Glutamatergic neuron (in vitro differentiated cells): ENCODE data around the gene FAIM. TPM values are rescaled to one million over a fixed set of nuclear protein-coding genes. Genes with fewer than 3 reads are reported as not detected.
"Not testable (repeated sequence)": the region's sequence is repeated elsewhere in the genome, so short reads cannot be mapped to it uniquely, and the experiment has no call there.

Experiments used
- DNase-seq: peaks from one replicate; pipeline ENCODE4 v3.0.0; 2022
- H3K27ac Mint-ChIP-seq: one replicate; pipeline ENCODE4 v1.8.0; 2020; ENCODE audit warnings: mild to moderate bottlenecking, mixed read lengths, inconsistent platforms; ENCODE audit not compliant: unreplicated experiment
- H3K27me3 Mint-ChIP-seq: one replicate; pipeline ENCODE4 v1.8.0; 2020; ENCODE audit warnings: mild to moderate bottlenecking, moderate library complexity, mixed read lengths, inconsistent platforms; ENCODE audit not compliant: unreplicated experiment
- H3K36me3 Mint-ChIP-seq: one replicate; pipeline ENCODE4 v1.8.0; 2020; ENCODE audit warnings: mild to moderate bottlenecking, mixed read lengths, inconsistent platforms; ENCODE audit not compliant: unreplicated experiment
- H3K4me1 Mint-ChIP-seq: one replicate; pipeline ENCODE4 v1.8.0; 2020; ENCODE audit warnings: mild to moderate bottlenecking, low read depth, mixed read lengths, inconsistent platforms; ENCODE audit not compliant: unreplicated experiment
- H3K4me3 Mint-ChIP-seq: one replicate; pipeline ENCODE4 v1.8.0; 2020; ENCODE audit warnings: mild to moderate bottlenecking, mixed read lengths, inconsistent platforms; ENCODE audit not compliant: unreplicated experiment
- H3K9me3 Mint-ChIP-seq: one replicate; pipeline ENCODE4 v1.8.0; 2020; ENCODE audit warnings: mild to moderate bottlenecking, moderate library complexity, mixed read lengths, inconsistent platforms; ENCODE audit not compliant: unreplicated experiment
- total RNA-seq: library from RNA; stranded (reverse); fragmentation: NEBNext Ultra II Directional; extraction: Animal tissue kit (Norgen Biotek cat#: 25700); gene quantifications from one replicate; pipeline ENCODE4 v1.2.1, GENCODE V29; 2021; ENCODE audit not compliant: unreplicated experiment
- TF ChIP-seq, protein P1 (sequence below): fragments of 200-600 bp; sonication (generic); IDR thresholded peaks from one replicate; pipeline ENCODE4 v1.5.0; 2021; ENCODE audit not compliant: partially characterized antibody, unreplicated experiment

Gene FAIM
- total RNA-seq, 1 donor from 2014 or later = 14.7 TPM

DNA sequence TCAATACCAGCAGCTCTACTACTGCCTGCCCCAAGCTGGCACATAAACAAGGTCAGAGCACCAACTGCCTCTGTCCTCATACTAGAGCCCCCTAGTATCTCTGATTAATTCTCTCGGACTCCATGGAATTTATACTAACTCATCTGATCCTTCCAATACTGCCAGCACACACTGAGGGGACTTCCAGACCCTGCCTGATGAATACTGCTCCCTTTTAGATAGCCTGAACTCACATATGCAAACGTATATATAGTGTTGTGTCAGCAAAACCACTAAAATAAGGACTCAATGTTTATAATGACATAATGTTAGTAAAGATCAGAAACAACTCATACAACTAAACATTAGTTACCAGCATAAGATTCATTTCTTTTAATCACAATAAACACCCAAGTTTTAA lies 39.5 kb upstream of the FAIM start:
- no peak overlapping the region for H3K27ac Mint-ChIP-seq
- TF ChIP-seq, protein P1, sequence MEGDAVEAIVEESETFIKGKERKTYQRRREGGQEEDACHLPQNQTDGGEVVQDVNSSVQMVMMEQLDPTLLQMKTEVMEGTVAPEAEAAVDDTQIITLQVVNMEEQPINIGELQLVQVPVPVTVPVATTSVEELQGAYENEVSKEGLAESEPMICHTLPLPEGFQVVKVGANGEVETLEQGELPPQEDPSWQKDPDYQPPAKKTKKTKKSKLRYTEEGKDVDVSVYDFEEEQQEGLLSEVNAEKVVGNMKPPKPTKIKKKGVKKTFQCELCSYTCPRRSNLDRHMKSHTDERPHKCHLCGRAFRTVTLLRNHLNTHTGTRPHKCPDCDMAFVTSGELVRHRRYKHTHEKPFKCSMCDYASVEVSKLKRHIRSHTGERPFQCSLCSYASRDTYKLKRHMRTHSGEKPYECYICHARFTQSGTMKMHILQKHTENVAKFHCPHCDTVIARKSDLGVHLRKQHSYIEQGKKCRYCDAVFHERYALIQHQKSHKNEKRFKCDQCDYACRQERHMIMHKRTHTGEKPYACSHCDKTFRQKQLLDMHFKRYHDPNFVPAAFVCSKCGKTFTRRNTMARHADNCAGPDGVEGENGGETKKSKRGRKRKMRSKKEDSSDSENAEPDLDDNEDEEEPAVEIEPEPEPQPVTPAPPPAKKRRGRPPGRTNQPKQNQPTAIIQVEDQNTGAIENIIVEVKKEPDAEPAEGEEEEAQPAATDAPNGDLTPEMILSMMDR = no peak
- peaks cover 2% of the 10 kb centered on the region for H3K9me3 Mint-ChIP-seq
- H3K36me3 Mint-ChIP-seq = peaks cover 11% of the 10 kb centered on the region
- H3K27me3 Mint-ChIP-seq = no peaks in the 10 kb centered on the region
- H3K4me1 Mint-ChIP-seq = no peaks in the 10 kb centered on the region
- DNase-seq = no peak
- H3K4me3 Mint-ChIP-seq = no peak overlapping the region

DNA sequence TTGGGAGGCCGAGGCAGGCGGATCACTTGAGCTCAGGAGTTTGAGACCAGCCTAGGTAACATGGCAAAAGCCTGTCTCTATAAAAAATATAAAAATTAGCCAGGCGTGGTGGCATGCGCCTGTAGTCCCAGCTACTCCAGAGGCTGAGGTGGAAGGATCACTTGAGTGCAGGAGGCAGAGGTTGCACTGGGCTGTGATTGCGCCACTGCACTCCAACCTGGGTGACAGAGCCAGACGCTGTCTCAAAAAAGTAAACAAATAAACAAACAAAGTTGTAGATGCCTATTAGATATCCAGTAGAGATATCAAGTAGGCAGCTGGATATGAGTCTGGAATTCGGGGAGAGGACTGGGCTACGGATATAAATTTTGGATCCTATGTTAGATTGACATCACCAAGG lies 38.9 kb upstream of the FAIM start:
- DNase-seq, H3K27ac Mint-ChIP-seq, H3K9me3 Mint-ChIP-seq, H3K4me3 Mint-ChIP-seq, H3K4me1 Mint-ChIP-seq, H3K27me3 Mint-ChIP-seq: not testable (repeated sequence)
- H3K36me3 Mint-ChIP-seq = peaks cover 11% of the 10 kb centered on the region

DNA sequence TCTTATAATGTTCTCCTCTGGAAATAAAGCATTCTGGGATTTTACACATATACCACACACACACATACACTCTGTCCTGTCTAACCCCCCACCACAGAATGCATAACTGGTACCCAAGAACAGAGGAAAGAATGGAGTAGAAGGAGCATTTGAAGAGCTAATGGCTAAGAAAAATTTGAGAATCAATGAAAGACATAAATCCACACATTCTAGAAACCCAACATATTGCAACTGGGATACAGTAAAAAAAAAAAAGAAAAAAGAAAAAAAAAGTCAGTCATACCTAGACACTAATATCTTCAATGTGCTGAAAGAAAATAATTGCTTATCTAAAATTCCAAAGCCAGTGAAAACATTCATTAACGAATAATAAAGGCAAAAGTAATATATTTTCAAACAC lies 35.4 kb upstream of the FAIM start:
- Mint-ChIP-seq H3K9me3 (peaks cover 5% of the 10 kb centered on the region), H3K27me3 (no peaks in the 10 kb centered on the region), H3K36me3 (peaks cover 22% of the 10 kb centered on the region), H3K4me1 (no peaks in the 10 kb centered on the region), H3K4me3 (no peak overlapping the region), H3K27ac (no peak overlapping the region)
- TF ChIP-seq, protein P1 = no peak
- DNase-seq = no peak

DNA sequence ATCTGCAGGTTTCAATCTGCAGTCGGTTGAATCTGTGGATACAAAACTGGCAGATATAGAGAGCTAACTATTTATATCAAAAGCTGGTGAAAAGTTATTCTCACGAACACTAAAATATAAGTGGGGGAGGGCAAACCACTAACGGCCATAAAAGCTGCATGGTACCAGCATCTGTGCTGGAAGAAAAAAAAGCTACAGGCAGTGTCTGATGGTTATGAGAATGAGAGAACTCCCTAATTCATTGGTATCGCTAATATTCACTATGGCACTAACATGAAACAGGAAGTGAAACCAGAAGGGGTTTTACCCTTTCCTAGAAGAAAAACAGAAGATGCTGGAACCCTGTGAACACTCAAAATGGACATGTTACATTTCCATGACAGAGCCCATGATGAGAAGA lies 30.4 kb upstream of the FAIM start:
- DNase-seq = no peak
- no peaks in the 10 kb centered on the region for H3K27me3 Mint-ChIP-seq
- TF ChIP-seq, protein P1 = no peak
- peaks cover 5% of the 10 kb centered on the region for H3K9me3 Mint-ChIP-seq
- H3K4me1 Mint-ChIP-seq = peaks cover 4% of the 10 kb centered on the region
- H3K36me3 Mint-ChIP-seq = peaks cover 19% of the 10 kb centered on the region
- no peak overlapping the region for H3K27ac Mint-ChIP-seq
- H3K4me3 Mint-ChIP-seq = no peak overlapping the region

DNA sequence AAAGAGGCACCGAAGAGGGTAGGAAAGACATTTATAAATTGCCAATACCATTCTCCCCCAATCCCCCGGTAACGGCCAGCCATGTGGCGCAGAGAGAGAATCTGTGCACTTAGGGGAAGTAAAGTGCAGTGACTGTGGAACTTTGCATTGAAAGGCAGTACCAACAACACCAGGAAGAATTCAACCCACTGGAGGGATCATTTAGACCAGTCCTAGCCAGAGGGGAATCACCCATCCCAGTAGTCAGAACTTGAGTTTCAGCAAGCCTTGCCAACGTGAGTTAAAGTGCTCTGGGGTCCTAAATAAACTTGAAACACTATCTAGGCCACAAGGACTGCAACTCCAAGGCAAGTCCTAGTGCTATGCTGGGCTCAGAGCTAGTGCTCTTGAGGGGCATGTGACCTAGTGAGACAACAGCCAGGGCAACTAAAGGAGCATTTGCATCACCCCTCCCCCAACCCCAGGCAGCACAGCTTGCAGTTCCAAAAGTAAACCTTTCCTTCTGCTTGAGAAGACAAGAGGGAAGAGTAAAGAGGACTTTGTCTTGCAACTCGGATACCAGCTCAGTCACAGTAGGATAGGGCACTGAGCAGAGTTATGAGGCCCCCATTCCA lies 29.5 kb upstream of the FAIM start:
- DNase-seq = no peak
- H3K4me3 Mint-ChIP-seq = no peak overlapping the region
- peaks cover 2% of the 10 kb centered on the region for H3K9me3 Mint-ChIP-seq
- H3K4me1 Mint-ChIP-seq = peaks cover 4% of the 10 kb centered on the region
- TF ChIP-seq, protein P1 = no peak
- no peaks in the 10 kb centered on the region for H3K27me3 Mint-ChIP-seq
- H3K27ac Mint-ChIP-seq = no peak overlapping the region
- peaks cover 10% of the 10 kb centered on the region for H3K36me3 Mint-ChIP-seq
